GM19395 (cell line): ENCODE measurements around the gene MED13.

Source experiments
- ATAC-seq: cut with Tn5 transposase; IDR thresholded peaks from one replicate; pipeline ENCODE4 v1.9.1; 2021; ENCODE audit warnings: mild to moderate bottlenecking, moderate library complexity; ENCODE audit not compliant: unreplicated experiment

Gene MED13

GRCh38 chr17:62064791-62065563, at the start of gene MED13:
TSS of gene MED13 (minus strand) at chr17:62065278. CDS start at chr17:62065205, 73 bp downstream.
- ATAC-seq = peak; percentile 22

GRCh38 chr17:62112229-62112628, 47.2 kb upstream of the MED13 start:
- no peak for ATAC-seq

GRCh38 chr17:62111562-62112171, 46.6 kb upstream of the MED13 start:
- no peak for ATAC-seq

GRCh38 chr17:62110923-62111484, 45.9 kb upstream of the MED13 start:
- no peak for ATAC-seq

- ATAC-seq = no peak
Observed at GRCh38 chr17:62109924-62110323, 44.8 kb upstream of the MED13 start.

- peak; percentile 100 for ATAC-seq
Observed at GRCh38 chr17:62109378-62109902, 44.4 kb upstream of the MED13 start.

- no peak for ATAC-seq
Observed at GRCh38 chr17:62105861-62106260, 40.8 kb upstream of the MED13 start.

- no peak for ATAC-seq
Observed at GRCh38 chr17:62105357-62105756, 40.3 kb upstream of the MED13 start.

- no peak for ATAC-seq
Observed at GRCh38 chr17:62101515-62101914, 36.4 kb upstream of the MED13 start.

GRCh38 chr17:62101090-62101489, 36.0 kb upstream of the MED13 start:
- ATAC-seq = no peak

GRCh38 chr17:62100055-62100454, 35.0 kb upstream of the MED13 start:
- ATAC-seq = no peak

- no peak for ATAC-seq
Observed at GRCh38 chr17:62099532-62099931, 34.5 kb upstream of the MED13 start.

GRCh38 chr17:62098623-62099231, 33.6 kb upstream of the MED13 start:
- ATAC-seq = peak; percentile 90

- ATAC-seq = no peak
Observed at GRCh38 chr17:62096401-62096670, 31.3 kb upstream of the MED13 start.

GRCh38 chr17:62094175-62094574, 29.1 kb upstream of the MED13 start:
- ATAC-seq = no peak

- peak; percentile 94 for ATAC-seq
Observed at GRCh38 chr17:62093188-62094155, 28.4 kb upstream of the MED13 start.

GRCh38 chr17:62092784-62093183, 27.7 kb upstream of the MED13 start:
- no peak for ATAC-seq

GRCh38 chr17:62091804-62092203, 26.7 kb upstream of the MED13 start:
- no peak for ATAC-seq

- ATAC-seq = no peak
Observed at GRCh38 chr17:62090868-62091267, 25.8 kb upstream of the MED13 start.

GRCh38 chr17:62090021-62090824, 25.1 kb upstream of the MED13 start:
- no peak for ATAC-seq
